HG02852 (cell line): ENCODE results near the gene CCDC43.
"Not testable (repeated sequence)": the region's sequence is repeated elsewhere in the genome, so short reads cannot be mapped to it uniquely, and the experiment has no call there.

ENCODE experiments used
- ATAC-seq: cut with Tn5 transposase; IDR thresholded peaks from one replicate; pipeline ENCODE4 v1.9.1; 2021; ENCODE audit warnings: mild to moderate bottlenecking, moderate library complexity; ENCODE audit not compliant: unreplicated experiment

The CCDC43 gene

GRCh38 chr17:44672479-44673093 is 17.0 kb downstream of the CCDC43 start:
- ATAC-seq = no peak

GRCh38 chr17:44666006-44666405 is 23.6 kb downstream of the CCDC43 start:
- ATAC-seq = no peak

GRCh38 chr17:44664867-44665266 is 24.7 kb downstream of the CCDC43 start:
- no peak for ATAC-seq

GRCh38 chr17:44663095-44663494 is 26.5 kb downstream of the CCDC43 start:
- no peak for ATAC-seq

GRCh38 chr17:44661835-44662234 is 27.7 kb downstream of the CCDC43 start:
- no peak for ATAC-seq

GRCh38 chr17:44655983-44656710 is 33.4 kb downstream of the CCDC43 start, which contains the start of gene MEIOC:
Gene MEIOC (plus strand): TSS chr17:44656468. CDS start chr17:44656614, 146 bp downstream.
- no peak for ATAC-seq

- no peak for ATAC-seq
Observed at GRCh38 chr17:44653954-44654353, 35.6 kb downstream of the CCDC43 start.

GRCh38 chr17:44653384-44653783 is 36.2 kb downstream of the CCDC43 start:
- ATAC-seq = no peak

GRCh38 chr17:44652727-44653126 is 36.8 kb downstream of the CCDC43 start:
- ATAC-seq = no peak

GRCh38 chr17:44651228-44651627 is 38.3 kb downstream of the CCDC43 start:
- ATAC-seq = no peak

- ATAC-seq = no peak
Observed at GRCh38 chr17:44648963-44649362, 40.6 kb downstream of the CCDC43 start.

GRCh38 chr17:44647736-44648135 is 41.8 kb downstream of the CCDC43 start:
- no peak for ATAC-seq

GRCh38 chr17:44646280-44646679 is 43.3 kb downstream of the CCDC43 start:
- ATAC-seq = no peak

GRCh38 chr17:44645341-44645740 is 44.2 kb downstream of the CCDC43 start:
- no peak for ATAC-seq

GRCh38 chr17:44642834-44643233 is 46.7 kb downstream of the CCDC43 start:
- no peak for ATAC-seq

- no peak for ATAC-seq
Observed at GRCh38 chr17:44637066-44637465, 52.5 kb downstream of the CCDC43 start.

- ATAC-seq = no peak
Observed at GRCh38 chr17:44636562-44636961, 53.0 kb downstream of the CCDC43 start.

GRCh38 chr17:44634401-44634800 is 55.2 kb downstream of the CCDC43 start:
- ATAC-seq = not testable (repeated sequence)

GRCh38 chr17:44633998-44634397 is 55.6 kb downstream of the CCDC43 start:
- no peak for ATAC-seq

GRCh38 chr17:44630703-44631102 is 58.9 kb downstream of the CCDC43 start:
- no peak for ATAC-seq

GRCh38 chr17:44629314-44629713 is 60.3 kb downstream of the CCDC43 start:
- no peak for ATAC-seq
